ENCODE data around the gene MACROD1.

DNA sequence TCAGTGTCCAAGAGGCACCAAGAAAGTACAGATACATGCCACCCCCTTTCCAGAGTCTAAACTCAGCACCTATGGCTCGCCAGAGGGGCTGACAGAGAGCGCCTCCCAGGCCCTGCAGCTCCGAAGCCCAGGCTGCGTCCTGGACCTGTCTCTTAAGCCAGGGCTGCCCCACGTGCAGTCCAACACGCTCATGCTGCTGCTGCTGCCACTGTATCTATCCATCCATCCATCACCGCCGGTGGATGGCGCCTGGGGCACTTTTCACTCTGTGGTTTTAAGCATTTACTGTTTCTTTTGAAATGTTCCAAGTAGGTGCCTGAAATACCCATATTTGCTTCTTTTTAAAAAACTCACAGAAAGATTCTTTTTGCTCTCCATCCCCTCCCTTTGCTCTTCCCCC is 41.8 kb downstream of the MACROD1 start:
- TF ChIP-seq CEBPB (IDR thresholded peaks at IDR 0.05): no peak
- TF ChIP-seq, protein P1, sequence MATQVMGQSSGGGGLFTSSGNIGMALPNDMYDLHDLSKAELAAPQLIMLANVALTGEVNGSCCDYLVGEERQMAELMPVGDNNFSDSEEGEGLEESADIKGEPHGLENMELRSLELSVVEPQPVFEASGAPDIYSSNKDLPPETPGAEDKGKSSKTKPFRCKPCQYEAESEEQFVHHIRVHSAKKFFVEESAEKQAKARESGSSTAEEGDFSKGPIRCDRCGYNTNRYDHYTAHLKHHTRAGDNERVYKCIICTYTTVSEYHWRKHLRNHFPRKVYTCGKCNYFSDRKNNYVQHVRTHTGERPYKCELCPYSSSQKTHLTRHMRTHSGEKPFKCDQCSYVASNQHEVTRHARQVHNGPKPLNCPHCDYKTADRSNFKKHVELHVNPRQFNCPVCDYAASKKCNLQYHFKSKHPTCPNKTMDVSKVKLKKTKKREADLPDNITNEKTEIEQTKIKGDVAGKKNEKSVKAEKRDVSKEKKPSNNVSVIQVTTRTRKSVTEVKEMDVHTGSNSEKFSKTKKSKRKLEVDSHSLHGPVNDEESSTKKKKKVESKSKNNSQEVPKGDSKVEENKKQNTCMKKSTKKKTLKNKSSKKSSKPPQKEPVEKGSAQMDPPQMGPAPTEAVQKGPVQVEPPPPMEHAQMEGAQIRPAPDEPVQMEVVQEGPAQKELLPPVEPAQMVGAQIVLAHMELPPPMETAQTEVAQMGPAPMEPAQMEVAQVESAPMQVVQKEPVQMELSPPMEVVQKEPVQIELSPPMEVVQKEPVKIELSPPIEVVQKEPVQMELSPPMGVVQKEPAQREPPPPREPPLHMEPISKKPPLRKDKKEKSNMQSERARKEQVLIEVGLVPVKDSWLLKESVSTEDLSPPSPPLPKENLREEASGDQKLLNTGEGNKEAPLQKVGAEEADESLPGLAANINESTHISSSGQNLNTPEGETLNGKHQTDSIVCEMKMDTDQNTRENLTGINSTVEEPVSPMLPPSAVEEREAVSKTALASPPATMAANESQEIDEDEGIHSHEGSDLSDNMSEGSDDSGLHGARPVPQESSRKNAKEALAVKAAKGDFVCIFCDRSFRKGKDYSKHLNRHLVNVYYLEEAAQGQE (IDR thresholded peaks at IDR 0.05; ENCODE audit: low read depth): no peak
- no peak for TF ChIP-seq TAF1 (IDR thresholded peaks at IDR 0.05; ENCODE audit: low read depth)
- no peak for TF ChIP-seq YY1 (IDR thresholded peaks at IDR 0.05; ENCODE audit: low read depth)
- no peak for TF ChIP-seq EP300 (IDR thresholded peaks at IDR 0.05; ENCODE audit: borderline replicate concordance)

All from Ishikawa (cell line).